Brain pericyte (primary cell): ENCODE results near the gene CEP120.
"Not testable (repeated sequence)": the region's sequence is repeated elsewhere in the genome, so short reads cannot be mapped to it uniquely, and the experiment has no call there.

ENCODE experiments used
- DNase-seq: peaks from one replicate; pipeline ENCODE4 v3.0.0-alpha.2; 2012; ENCODE audit warnings: low read depth, low spot score

Gene CEP120

GRCh38 chr5:123438902-123439301 is 15.7 kb upstream of the CEP120 start:
- DNase-seq = no peak

GRCh38 chr5:123438244-123438643 is 15.0 kb upstream of the CEP120 start:
- no peak for DNase-seq

GRCh38 chr5:123436201-123436600 is 13.0 kb upstream of the CEP120 start:
- DNase-seq = no peak

GRCh38 chr5:123434796-123435195 is 11.6 kb upstream of the CEP120 start:
- no peak for DNase-seq

DNA sequence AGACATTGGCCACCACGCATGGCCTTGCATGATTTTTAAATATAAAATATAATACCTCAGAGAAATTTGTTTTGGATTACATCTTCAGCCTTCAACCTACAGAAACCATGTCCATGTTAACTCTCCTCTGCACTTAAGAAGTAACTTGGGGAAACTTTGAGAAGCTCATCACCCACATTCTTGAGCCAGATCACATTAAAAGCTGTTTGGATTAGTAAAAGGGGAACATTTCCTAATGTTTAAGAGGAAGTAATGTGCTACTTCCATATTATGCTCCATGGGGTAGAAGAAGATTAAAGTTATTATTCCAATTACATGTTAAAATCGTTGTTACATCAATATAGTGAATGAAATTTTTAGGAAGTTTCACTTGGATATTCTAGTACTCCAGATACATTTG is 10.4 kb upstream of the CEP120 start:
- DNase-seq = no peak

DNA sequence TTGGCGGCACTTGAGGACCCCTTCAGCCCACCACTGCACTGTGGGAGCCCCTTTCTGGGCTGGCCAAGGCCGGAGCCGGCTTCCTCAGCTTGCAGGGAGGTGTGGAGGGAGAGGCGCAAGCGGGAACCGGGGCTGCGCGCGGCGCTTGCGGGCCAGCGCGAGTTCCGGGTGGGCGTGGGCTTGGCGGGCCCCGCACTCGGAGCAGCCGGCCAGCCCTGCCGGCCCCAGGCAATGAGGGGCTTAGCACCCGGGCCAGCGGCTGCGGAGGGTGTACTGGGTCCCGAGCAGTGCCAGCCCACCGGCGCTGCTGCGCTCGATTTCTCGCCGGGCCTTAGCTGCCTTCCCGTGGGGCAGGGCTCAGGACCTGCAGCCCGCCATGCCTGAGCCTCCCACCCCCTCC is 7.2 kb upstream of the CEP120 start:
- not testable (repeated sequence) for DNase-seq

DNA sequence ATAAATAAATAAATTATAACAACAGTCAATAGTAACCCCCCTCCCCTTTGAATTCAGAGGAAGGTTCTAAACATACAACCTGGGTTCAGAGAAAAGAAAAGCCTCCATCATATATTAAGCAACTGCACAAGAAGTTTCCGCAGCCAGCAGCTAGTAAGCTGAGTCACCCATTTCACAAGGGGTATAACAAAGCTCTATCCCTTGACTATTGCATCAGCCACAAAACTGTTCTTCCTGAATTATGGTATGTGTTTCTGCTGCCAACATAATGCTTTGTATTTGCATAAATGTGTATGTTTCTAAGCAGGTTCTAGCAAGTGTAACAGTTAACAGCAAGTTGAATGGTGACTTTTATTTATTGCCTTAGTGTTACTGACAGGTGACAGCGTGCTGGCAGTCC is 6.8 kb upstream of the CEP120 start:
- DNase-seq = no peak

DNA sequence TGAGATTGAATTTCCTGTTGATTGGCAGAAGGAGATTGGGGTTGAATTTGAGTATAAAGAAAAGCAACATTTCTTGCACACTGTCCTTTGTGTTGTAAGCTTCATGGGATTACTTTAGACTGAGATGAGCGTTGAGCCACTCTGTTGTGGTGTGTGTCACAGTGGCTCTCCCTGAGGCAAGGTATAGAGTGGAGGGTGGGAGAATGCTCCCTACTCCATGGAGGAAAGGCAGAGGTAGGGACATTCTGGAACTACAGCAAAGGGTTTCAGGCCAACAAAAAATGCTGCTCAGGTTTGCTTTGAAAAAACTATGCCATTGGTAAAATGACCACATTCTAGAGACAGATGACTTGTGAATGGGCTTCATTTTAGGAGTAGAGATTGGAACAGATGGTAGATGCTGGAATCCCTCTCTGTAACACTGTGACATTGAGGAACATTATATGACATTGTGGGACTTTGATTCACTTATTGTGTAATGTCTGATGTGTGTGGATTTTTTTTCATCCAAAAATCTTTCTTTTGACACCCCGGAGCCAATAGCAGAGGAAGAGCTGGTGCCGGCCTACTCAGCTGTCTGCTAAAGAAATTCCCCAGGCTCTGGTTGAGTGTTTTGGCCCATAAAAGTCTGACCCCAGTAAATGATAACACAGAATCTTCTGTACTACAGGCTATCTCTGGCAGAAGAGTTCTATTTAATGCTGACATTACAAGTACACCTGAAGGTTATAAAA is 6.2 kb upstream of the CEP120 start:
- no peak for DNase-seq

DNA sequence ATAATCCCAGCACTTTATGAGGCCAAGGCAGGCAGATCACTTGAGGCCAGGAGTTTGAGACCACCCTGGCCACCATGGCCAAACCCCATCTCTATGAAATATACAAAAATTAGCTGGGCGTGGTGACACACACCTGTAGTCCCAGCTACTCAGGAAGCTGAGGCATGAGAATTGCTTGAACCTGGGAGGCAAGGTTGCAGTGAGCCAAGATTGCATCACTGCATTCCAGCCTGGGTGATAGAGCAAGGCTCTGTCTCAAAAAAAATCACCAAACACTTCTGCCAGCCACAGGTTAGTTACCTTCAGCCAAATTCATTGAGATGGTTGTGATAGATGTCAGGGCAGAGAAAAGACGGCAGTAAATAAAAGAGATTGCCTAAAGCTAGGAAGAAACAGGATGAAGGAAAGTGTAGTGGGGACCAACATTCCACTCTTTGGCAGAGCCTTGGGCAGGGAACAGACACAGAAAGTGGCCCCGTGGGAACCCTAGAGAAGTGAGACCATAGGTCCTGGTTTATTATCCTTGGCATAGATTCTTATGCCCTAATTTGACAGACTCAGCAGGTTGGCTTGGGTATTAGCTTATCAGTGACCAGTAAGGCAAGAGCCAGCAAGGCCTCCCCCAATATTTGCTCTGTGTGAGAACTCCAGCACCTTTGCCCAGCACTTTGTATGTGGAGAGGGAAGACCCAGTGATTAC is 5.5 kb upstream of the CEP120 start:
- no peak for DNase-seq

GRCh38 chr5:123427281-123427680 is 4.1 kb upstream of the CEP120 start:
- no peak for DNase-seq

DNA sequence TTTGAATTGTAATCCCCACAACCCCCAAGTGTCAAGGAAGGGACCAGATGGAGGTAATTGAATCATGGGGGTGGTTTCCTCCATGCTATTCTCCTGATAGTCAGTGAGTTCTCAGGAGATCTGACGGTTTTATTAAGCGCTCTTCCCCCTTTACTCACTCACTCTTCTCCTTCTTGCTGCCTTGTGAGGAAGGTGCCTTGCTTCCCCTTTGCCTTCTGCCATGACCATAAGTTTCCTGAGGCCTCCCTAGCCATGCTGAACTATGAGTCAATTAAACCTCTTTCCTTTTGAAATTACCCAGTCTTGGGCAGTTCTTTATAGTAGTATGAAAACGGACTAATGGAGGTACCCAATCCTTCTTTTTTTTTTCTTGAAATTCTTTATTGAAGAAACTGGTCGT is 2.2 kb upstream of the CEP120 start:
- no peak for DNase-seq

DNA sequence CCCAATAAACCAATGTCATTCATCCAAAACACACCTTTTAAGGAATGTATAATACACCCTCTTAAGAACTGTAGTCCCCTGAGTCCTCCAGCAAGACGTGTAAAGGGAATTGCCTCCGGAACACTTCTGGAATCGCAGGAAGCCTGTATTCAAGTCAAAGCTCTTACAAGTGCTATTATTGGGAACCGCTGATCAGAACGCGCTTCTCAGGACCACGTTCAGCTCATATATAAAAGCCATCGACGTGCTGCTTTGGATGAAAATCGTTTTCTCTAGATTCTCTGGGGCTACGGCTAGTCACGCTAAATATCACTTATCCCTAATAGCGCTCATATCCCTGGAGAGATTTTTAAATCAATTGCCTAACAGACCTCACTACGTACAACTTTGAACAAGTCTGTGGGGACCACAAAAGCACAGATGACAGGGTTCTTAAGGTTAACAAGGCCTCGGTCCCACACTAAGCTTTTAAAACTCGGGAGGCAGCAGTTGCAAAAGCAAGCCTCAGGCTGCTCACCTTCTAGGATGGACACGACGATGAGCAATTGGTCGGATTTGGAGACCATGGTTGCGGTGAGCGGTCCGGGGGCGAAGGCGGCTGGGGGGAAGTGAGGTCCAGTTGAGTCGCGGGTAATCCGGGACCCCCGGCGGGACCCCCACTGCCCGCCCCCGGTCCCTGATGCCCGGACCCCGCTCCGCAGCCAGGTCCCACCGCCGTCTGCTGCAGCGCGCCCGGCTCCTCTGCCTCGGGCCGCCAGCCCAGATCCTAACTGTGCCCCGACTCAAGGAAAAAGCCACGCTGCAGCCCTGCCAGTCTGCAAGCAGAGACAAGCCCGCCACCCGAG is 548 bp downstream of the CEP120 start:
- DNase-seq = no peak

DNA sequence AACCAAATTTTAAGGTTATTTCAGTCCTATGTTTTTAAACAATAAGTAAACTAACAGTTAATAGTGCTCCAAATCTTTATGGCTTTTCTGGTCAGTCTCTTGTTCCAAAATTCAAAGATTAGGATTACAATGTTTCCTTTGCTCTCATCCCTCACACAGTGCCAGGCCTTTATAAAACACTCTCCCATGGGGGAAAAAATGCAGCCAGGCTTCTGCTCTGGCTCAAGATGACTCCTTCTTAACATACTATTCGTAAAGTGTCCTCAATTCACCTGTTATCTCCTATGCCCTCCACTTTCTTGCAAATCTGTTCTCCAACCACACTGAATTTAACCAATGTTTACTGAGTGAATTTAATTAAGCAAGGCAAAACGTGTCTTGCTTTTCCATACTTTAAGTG is 1.4 kb downstream of the CEP120 start:
- no peak for DNase-seq

DNA sequence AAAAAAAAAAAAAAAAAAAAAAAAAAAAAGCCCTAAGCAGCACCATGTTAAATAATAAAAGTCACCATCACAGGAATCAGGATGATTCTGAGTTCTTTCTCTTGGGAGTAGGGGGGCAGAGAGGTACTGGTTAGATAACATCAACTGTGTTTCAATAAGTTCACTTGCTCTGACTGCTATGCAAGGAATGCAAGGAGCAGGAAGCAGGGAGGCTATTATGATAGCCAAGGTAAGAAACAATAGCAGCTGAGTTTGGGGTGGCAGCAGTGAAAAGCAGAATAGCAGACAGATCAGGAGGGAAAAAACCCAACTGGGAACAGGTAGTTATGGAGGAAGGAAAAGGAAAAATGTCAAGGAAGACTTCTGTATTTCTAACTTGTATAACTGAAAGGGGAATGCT is 8.2 kb downstream of the CEP120 start:
- DNase-seq = no peak

- no peak for DNase-seq
Observed at GRCh38 chr5:123412206-123412605, 11.0 kb downstream of the CEP120 start.

GRCh38 chr5:123401999-123402398 is 21.2 kb downstream of the CEP120 start:
- not testable (repeated sequence) for DNase-seq

DNA sequence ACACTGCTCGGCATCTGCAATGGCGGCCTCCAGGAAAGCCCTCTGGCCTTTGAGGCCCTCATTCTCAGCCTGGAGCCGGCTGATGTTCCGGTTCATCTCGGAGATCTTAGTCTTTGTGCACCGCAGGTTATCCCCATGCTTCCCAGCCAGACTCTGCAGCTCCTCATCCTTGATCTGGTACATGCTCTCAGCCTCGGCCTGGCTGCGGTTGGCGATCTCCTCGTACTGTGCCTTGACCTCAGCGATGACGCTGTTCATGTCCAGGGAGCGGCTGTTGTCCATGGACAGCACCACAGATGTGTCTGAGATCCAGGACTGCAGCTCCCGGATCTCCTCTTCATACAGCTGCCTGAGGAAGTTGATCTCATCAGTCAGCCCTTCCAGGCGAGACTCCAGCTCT is 21.9 kb downstream of the CEP120 start:
- DNase-seq = no peak

GRCh38 chr5:123400870-123401291 is 22.3 kb downstream of the CEP120 start:
- DNase-seq = not testable (repeated sequence)

- no peak for DNase-seq
Observed at GRCh38 chr5:123398058-123398733, 25.0 kb downstream of the CEP120 start.

- no peak for DNase-seq
Observed at GRCh38 chr5:123397538-123397937, 25.7 kb downstream of the CEP120 start.

GRCh38 chr5:123391009-123391408 is 32.2 kb downstream of the CEP120 start:
- DNase-seq = no peak

- DNase-seq = no peak
Observed at GRCh38 chr5:123389794-123390193, 33.4 kb downstream of the CEP120 start.
